Vagina (tissue), 2 donors: ENCODE measurements around the gene CYTH2. TPM values are rescaled to one million over a fixed set of nuclear protein-coding genes. Genes with fewer than 3 reads are reported as not detected.
A peak's percentile ranks its signal among the peaks of the same experiment; 100 is the strongest.

Experiments used
- DNase-seq, 2 donors: peaks; one replicate each; pipeline ENCODE4 v3.0.0-alpha.2; 2017; ENCODE audit errors: extremely low spot score in 2 of 2
- H3K27ac ChIP-seq: fragments of 200-600 bp; sonication (generic); one replicate; pipeline ENCODE4 v1.5.1; 2019
- H3K27me3 ChIP-seq: fragments of 200-600 bp; sonication (generic); one replicate; pipeline ENCODE4 v1.5.1; 2019
- H3K36me3 ChIP-seq, 2 donors: fragments of 200-600 bp; sonication (generic); one replicate each; pipeline ENCODE4 v1.5.1; 2017 to 2019
- H3K4me1 ChIP-seq: fragments of 200-600 bp; sonication (generic); one replicate; pipeline ENCODE4 v1.5.1; 2019
- H3K4me3 ChIP-seq, 2 donors: fragments of 200-600 bp; sonication (generic); 1 replicate in 1 of 2; 2 replicates in 1 of 2; pipeline ENCODE4 v1.5.1; 2016 to 2019
- H3K9me3 ChIP-seq: fragments of 200-600 bp; sonication (generic); one replicate; pipeline ENCODE4 v1.5.1; 2019
- POLR2A ChIP-seq, 2 donors: fragments of 450-650 bp; IDR thresholded peaks; one replicate each; pipeline ENCODE4 v1.6.1; 2017; ENCODE audit warnings: antibody characterized with exemption in 2 of 2, mild to moderate bottlenecking in 2 of 2, moderate library complexity in 2 of 2
- POLR2AphosphoS5 ChIP-seq, 2 donors: sonication (generic); formaldehyde crosslinking; IDR thresholded peaks; one replicate each; pipeline ENCODE4 v1.9.0; 2017; ENCODE audit warnings: antibody characterized with exemption in 2 of 2, mild to moderate bottlenecking in 2 of 2, low read depth in 1 of 2; ENCODE audit not compliant: insufficient read depth in 1 of 2
- intact Hi-C: fragments of 100-400 bp; cut with DNase I; formaldehyde crosslinking; loops from one replicate; pipeline ENCODE4 v1.15.1; 2023
- total RNA-seq: library from RNA; depleted of rRNA; stranded (reverse); fragments of >200 nt; gene quantifications from one replicate; pipeline ENCODE4 v1.2.3, GENCODE V29; 2016
- TF ChIP-seq, protein P1 (sequence below), 3 experiments: fragments of 450-650 bp in 2 of 3; fragments of 200-600 bp in 1 of 3; sonication (generic) in 1 of 3; IDR thresholded peaks; one replicate each; pipeline ENCODE4 v1.5.1; 2017 to 2019; ENCODE audit warnings: antibody characterized with exemption in 3 of 3, mild to moderate bottlenecking in 2 of 3, moderate library complexity in 2 of 3

Gene CYTH2
- total RNA-seq, 1 donor from 2014 or later: 87.2 TPM

DNA sequence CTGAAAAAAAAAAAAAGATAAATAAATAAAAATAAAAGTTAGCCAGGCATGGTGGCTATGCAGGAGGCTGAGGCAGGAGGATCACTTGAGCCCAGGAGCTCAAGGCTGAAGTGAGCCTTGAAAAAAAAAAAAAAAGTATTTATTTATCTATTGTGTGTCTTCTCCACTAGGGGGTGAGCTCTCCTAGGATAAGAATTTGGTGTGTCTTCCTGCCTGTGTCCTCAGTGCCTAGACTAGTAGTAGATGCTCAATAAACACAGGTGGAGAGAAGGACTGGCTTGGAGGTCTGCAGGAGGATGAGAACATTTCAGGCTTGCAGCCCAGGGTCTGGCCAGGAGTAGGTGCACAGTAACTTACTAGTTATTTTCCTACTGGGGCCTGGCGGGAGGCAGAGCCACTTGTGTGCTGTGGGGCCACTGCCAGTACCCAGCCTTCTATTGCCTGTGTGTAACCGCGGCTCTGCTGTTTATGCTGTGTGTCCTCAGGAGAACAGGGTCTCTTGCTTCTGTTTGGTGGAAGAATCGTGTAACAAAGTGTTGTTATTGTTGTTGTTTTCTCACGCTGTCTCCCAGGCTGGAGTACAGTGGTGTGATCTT, 37.1 kb downstream of the CYTH2 start:
- Histone ChIP-seq H3K9me3 (no peaks in the 10 kb centered on the region), H3K27ac (no peak overlapping the region), H3K27me3 (peaks cover under 1% of the 10 kb centered on the region), H3K4me1 (peaks cover 7% of the 10 kb centered on the region), H3K36me3 (no peaks in the 10 kb centered on the region), H3K4me3 (no peak overlapping the region)
- intact Hi-C loops: no loop called here
- no peak for TF ChIP-seq POLR2A (IDR thresholded peaks at IDR 0.05)
- TF ChIP-seq, protein P1, sequence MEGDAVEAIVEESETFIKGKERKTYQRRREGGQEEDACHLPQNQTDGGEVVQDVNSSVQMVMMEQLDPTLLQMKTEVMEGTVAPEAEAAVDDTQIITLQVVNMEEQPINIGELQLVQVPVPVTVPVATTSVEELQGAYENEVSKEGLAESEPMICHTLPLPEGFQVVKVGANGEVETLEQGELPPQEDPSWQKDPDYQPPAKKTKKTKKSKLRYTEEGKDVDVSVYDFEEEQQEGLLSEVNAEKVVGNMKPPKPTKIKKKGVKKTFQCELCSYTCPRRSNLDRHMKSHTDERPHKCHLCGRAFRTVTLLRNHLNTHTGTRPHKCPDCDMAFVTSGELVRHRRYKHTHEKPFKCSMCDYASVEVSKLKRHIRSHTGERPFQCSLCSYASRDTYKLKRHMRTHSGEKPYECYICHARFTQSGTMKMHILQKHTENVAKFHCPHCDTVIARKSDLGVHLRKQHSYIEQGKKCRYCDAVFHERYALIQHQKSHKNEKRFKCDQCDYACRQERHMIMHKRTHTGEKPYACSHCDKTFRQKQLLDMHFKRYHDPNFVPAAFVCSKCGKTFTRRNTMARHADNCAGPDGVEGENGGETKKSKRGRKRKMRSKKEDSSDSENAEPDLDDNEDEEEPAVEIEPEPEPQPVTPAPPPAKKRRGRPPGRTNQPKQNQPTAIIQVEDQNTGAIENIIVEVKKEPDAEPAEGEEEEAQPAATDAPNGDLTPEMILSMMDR (IDR thresholded peaks at IDR 0.05): peak in 2 of 3 experiments; percentile 24 to 35
- DNase-seq: no peak

DNA sequence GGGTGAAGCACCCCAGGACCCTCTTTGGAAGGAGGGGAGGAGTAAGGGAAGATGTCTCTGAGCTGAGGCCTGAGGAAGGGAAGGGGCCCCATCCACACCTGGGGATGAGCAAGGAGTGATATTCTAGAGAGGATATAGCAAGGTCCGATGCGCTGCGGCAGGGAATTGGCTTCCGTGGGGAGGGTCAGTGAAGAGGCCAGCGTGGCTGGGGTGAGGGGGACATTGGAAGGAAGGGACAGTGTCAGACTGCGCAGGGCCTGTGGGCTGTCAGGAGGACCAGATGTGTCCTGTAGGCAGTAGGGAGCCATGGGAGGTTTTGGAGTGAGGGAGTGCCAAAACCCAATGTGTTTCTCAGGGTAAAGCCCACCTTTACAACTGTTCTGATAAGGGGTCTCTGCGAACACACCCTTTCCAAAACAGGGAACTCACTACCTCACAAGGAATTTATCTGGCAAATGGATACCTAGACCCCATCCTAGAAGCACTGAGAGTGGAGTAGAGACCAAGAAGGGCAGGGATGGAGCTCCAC, 38.8 kb downstream of the CYTH2 start:
- H3K4me1 ChIP-seq: peaks cover 9% of the 10 kb centered on the region
- DNase-seq: no peak
- H3K27ac ChIP-seq: no peak overlapping the region
- intact Hi-C loops: no loop called here
- H3K36me3 ChIP-seq: no peaks in the 10 kb centered on the region
- no peak for TF ChIP-seq POLR2AphosphoS5 (IDR thresholded peaks at IDR 0.05; ENCODE audit: insufficient read depth in 1 of 2, low read depth in 1 of 2)
- TF ChIP-seq POLR2A (IDR thresholded peaks at IDR 0.05): no peak
- TF ChIP-seq, protein P1 (IDR thresholded peaks at IDR 0.05): no peak
- no peaks in the 10 kb centered on the region for H3K9me3 ChIP-seq
- H3K4me3 ChIP-seq: no peak overlapping the region
- H3K27me3 ChIP-seq: peaks cover 4% of the 10 kb centered on the region

DNA sequence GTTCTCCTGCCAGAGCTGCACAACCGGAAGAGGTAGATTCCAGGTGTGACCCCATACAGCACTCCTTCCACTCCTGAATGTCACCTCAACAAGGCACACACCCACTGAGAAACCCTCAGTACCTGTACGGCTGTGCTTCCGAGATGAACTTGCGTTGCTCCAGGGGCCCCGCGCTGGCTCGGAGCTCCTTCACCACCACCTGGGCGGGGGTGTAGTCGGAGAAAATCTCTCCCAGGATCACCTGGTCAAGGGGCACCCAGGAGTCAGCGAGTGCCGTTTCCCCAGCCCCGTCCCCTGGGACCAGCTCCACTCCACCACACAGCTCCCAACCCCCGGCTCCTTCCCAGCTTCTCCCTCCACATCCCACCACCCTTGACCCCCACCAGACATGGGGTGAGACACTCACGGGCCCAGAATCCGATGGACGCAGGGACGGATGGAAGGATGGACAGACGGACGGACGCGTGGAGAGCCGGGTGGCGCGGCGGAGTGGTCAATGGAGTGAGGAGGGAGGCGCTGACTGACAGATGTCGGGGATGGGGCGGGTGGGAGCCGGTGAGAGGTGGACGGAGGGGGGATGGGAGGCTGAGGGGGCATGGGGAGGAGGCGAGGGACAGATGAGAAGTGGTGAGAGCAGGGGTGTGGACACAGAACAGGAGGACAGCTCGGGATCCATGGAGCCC, 39.7 kb downstream of the CYTH2 start:
- intact Hi-C loops: no loop called here
- H3K36me3 ChIP-seq: no peaks in the 10 kb centered on the region
- TF ChIP-seq POLR2A (IDR thresholded peaks at IDR 0.05) (no peak), POLR2AphosphoS5 (IDR thresholded peaks at IDR 0.05; ENCODE audit: insufficient read depth in 1 of 2, low read depth in 1 of 2) (no peak)
- TF ChIP-seq, protein P1 (IDR thresholded peaks at IDR 0.05): no peak
- no peak for DNase-seq
- no peak overlapping the region for H3K27ac ChIP-seq
- peaks cover 16% of the 10 kb centered on the region for H3K4me1 ChIP-seq
- H3K27me3 ChIP-seq: peaks cover 4% of the 10 kb centered on the region
- H3K9me3 ChIP-seq: no peaks in the 10 kb centered on the region
- H3K4me3 ChIP-seq: no peak overlapping the region

DNA sequence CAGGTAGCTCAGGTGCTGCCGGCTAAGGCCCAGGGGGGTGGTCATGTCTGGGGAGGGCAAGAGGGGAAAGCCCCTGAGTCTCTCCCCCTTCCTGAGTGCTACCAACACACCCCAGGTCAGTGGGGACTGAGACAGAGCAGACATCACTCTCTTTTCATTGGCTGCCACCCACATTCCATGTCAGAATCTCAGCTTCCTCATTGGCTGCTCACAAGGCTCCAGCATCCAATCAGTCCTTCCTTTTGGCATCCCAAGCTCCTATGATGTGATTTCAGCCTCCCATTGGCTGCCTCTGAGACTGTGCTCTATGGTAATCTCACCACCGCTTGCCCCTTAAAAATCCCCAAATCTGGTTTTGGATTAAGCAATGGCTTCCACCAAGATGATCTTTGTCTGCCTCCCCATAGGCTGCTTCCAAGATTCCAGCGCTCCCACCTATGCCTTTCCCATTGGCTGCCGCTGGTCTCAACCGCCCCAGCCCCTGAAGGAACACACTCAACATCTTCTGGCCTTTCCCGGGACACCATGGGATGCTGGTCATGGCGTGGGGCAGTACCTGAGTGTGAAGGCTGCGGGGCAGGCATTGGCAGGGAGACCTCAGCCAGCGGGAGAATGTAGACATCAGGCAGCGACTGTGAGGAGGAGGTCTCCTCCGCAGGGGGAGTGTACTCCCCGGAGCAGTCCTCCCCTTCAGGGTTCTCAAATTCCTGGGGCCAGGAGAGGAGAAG, 40.5 kb downstream of the CYTH2 start:
- Histone ChIP-seq H3K27ac (no peak overlapping the region), H3K4me1 (peaks cover 18% of the 10 kb centered on the region), H3K36me3 (no peaks in the 10 kb centered on the region), H3K4me3 (no peak overlapping the region), H3K9me3 (no peaks in the 10 kb centered on the region), H3K27me3 (peaks cover 4% of the 10 kb centered on the region)
- intact Hi-C loops: no loop called here
- no peak for DNase-seq
- TF ChIP-seq, protein P1 (IDR thresholded peaks at IDR 0.05): no peak
- TF ChIP-seq POLR2AphosphoS5 (IDR thresholded peaks at IDR 0.05; ENCODE audit: insufficient read depth in 1 of 2, low read depth in 1 of 2) (no peak), POLR2A (IDR thresholded peaks at IDR 0.05) (no peak)
